Keratinocyte (primary cell): ENCODE data around the gene USH2A. TPM values are rescaled to one million over a fixed set of nuclear protein-coding genes. Genes with fewer than 3 reads are reported as not detected.

Source experiments
- DNase-seq: peaks from one replicate; pipeline ENCODE4 v3.0.0-alpha.2; 2011; ENCODE audit warnings: low read depth, missing footprints, low spot score
- FAIRE-seq: peaks from 2 replicates; lab custom pipeline; 2011; peaks lifted over from hg19 to GRCh38; lab: Jason Lieb, UNC
- H2AFZ ChIP-seq: 2 replicates; pipeline ENCODE4 v1.6.0; 2012; ENCODE audit warnings: low read length, control low read depth, inconsistent platforms; ENCODE audit not compliant: control insufficient read depth
- H3K27ac ChIP-seq: 2 replicates; pipeline ENCODE4 v1.5.1; 2011; ENCODE audit warnings: low read length; ENCODE audit not compliant: control insufficient read depth, insufficient read depth
- H3K27me3 ChIP-seq: 3 replicates; pipeline ENCODE4 v1.6.0; 2011; ENCODE audit warnings: low read length; ENCODE audit not compliant: control insufficient read depth, insufficient read depth; ENCODE audit errors: extremely low read depth
- H3K36me3 ChIP-seq, 2 experiments: 2 replicates in 1 of 2; 3 replicates in 1 of 2; pipeline ENCODE4 v1.5.1; 2011; ENCODE audit warnings: low read length in 2 of 2, mild to moderate bottlenecking in 1 of 2; ENCODE audit not compliant: control insufficient read depth in 2 of 2, insufficient read depth in 2 of 2; ENCODE audit errors: extremely low read depth in 1 of 2
- H3K4me1 ChIP-seq: 3 replicates; pipeline ENCODE4 v1.5.1; 2011; ENCODE audit warnings: low read length; ENCODE audit not compliant: control insufficient read depth, insufficient read depth; ENCODE audit errors: extremely low read depth
- H3K4me2 ChIP-seq: 3 replicates; pipeline ENCODE4 v1.6.0; 2011; ENCODE audit warnings: low read depth, low read length; ENCODE audit not compliant: control insufficient read depth, insufficient read depth; ENCODE audit errors: extremely low read depth
- H3K4me3 ChIP-seq, 3 experiments: fragments of 200-600 bp in 1 of 3; sonication (generic) in 1 of 3; 2 replicates in 2 of 3; 3 replicates in 1 of 3; pipeline ENCODE4 v1.5.1; 2011 to 2016; ENCODE audit warnings: low read length in 3 of 3, mild to moderate bottlenecking in 3 of 3, control low read depth in 2 of 3, inconsistent platforms in 1 of 3, low read depth in 1 of 3, mixed read lengths in 1 of 3, mixed run types in 1 of 3, moderate library complexity in 1 of 3; ENCODE audit not compliant: control insufficient read depth in 2 of 3, insufficient read depth in 2 of 3; ENCODE audit errors: extremely low read depth in 1 of 3
- H3K79me2 ChIP-seq: 2 replicates; pipeline ENCODE4 v1.6.0; 2012; ENCODE audit warnings: low read length; ENCODE audit not compliant: control insufficient read depth, insufficient read depth
- H3K9ac ChIP-seq: 3 replicates; pipeline ENCODE4 v1.6.0; 2011; ENCODE audit warnings: low read length; ENCODE audit not compliant: control insufficient read depth, insufficient read depth; ENCODE audit errors: extremely low read depth
- H3K9me1 ChIP-seq: 3 replicates; pipeline ENCODE4 v1.6.0; 2011; ENCODE audit warnings: low read length; ENCODE audit not compliant: control insufficient read depth, insufficient read depth; ENCODE audit errors: extremely low read depth
- H3K9me3 ChIP-seq: 2 replicates; pipeline ENCODE4 v1.5.1; 2012; ENCODE audit warnings: low read depth, low read length; ENCODE audit not compliant: control insufficient read depth
- H4K20me1 ChIP-seq: 3 replicates; pipeline ENCODE4 v1.6.0; 2011; ENCODE audit warnings: low read length; ENCODE audit not compliant: control insufficient read depth, insufficient read depth; ENCODE audit errors: extremely low read depth
- CTCF ChIP-seq, 3 experiments: IDR thresholded peaks in 1 of 3; conservative IDR thresholded peaks in 1 of 3; optimal IDR thresholded peaks in 1 of 3; 2 replicates in 2 of 3; 3 replicates in 1 of 3; pipeline versions ENCODE3 to v1.5.1; 2011; ENCODE audit warnings: low read length in 3 of 3, mild to moderate bottlenecking in 3 of 3, moderate library complexity in 2 of 3, control low read depth in 1 of 3, inconsistent platforms in 1 of 3; ENCODE audit not compliant: insufficient read depth in 2 of 3; ENCODE audit errors: extremely low read depth in 1 of 3
- EZH2 ChIP-seq: IDR thresholded peaks from one replicate; pipeline ENCODE4 v1.6.1; 2012; ENCODE audit warnings: inconsistent platforms, mild to moderate bottlenecking, low read length, moderate library complexity
- dilution Hi-C: fragments of 300-500 bp; cut with MboI; formaldehyde crosslinking; loops from one replicate; pipeline ENCODE4 v1.7.0; 2020; ENCODE audit warnings: low sequenced_read_pairs; ENCODE audit not compliant: extremely low pct_ligation_motif_present
- polyA plus RNA-seq, 5 experiments: library from polyadenylated mRNA; depleted of rRNA in 3 of 5; stranded (reverse) in 3 of 5; stranded (forward) in 1 of 5; unstranded in 1 of 5; fragments of >200 nt; gene quantifications; 1 replicate in 1 of 5; 2 replicates in 3 of 5; 3 replicates in 1 of 5; pipeline versions ENCODE4 v1.2.1 to v1.2.3, GENCODE V29; 2011 to 2012; ENCODE audit warnings: missing spikeins in 2 of 5, low read depth in 1 of 5, low replicate concordance in 1 of 5

USH2A gene
- polyA plus RNA-seq, 1 donor (not counting 4 experiments of a cell fraction or from before 2014, with no cell fraction given): not detected

- FAIRE-seq (no peak), DNase-seq (peak; percentile 32)
These were observed 713.0 kb downstream of the USH2A start for GRCh38 chr1:215710036-215710898.

GRCh38 chr1:215704089-215704860, 719.0 kb downstream of the USH2A start:
- no peak overlapping the region for H3K4me3 ChIP-seq
- no peaks in the 10 kb centered on the region for H3K9me1 ChIP-seq
- H3K79me2 ChIP-seq: no peaks in the 10 kb centered on the region
- no peak for FAIRE-seq
- no peaks in the 10 kb centered on the region for H3K9me3 ChIP-seq
- dilution Hi-C loops: no loop called here
- H2AFZ ChIP-seq: no peak overlapping the region
- H3K4me2 ChIP-seq: no peak overlapping the region
- H3K27me3 ChIP-seq: no peaks in the 10 kb centered on the region
- H3K27ac ChIP-seq: no peak overlapping the region
- no peaks in the 10 kb centered on the region for H3K4me1 ChIP-seq
- H3K9ac ChIP-seq: no peak overlapping the region
- TF ChIP-seq CTCF (optimal IDR thresholded peaks at IDR 0.05 in 1 of 3, IDR thresholded peaks at IDR 0.05 in 1 of 3, conservative IDR thresholded peaks at IDR 0.05 in 1 of 3; ENCODE audit: extremely low read depth in 1 of 3, insufficient read depth in 2 of 3, low read length in 3 of 3) (no peak), EZH2 (no peak)
- DNase-seq: no peak
- H3K36me3 ChIP-seq: no peaks in the 10 kb centered on the region
- no peaks in the 10 kb centered on the region for H4K20me1 ChIP-seq

More at GRCh38 chr1:215710036-215710898, 713.0 kb downstream of the USH2A start:
- H3K4me3 ChIP-seq: no peak overlapping the region
- H4K20me1 ChIP-seq: no peaks in the 10 kb centered on the region
- TF ChIP-seq EZH2: no peak
- TF ChIP-seq CTCF (optimal IDR thresholded peaks at IDR 0.05 in 1 of 3, IDR thresholded peaks at IDR 0.05 in 1 of 3, conservative IDR thresholded peaks at IDR 0.05 in 1 of 3; ENCODE audit: extremely low read depth in 1 of 3, insufficient read depth in 2 of 3, low read length in 3 of 3): peak; percentile 65 to 72 (median 71)
- H3K27me3 ChIP-seq: no peaks in the 10 kb centered on the region
- dilution Hi-C loops: no loop called here
- H3K36me3 ChIP-seq: no peaks in the 10 kb centered on the region
- H3K4me1 ChIP-seq: no peaks in the 10 kb centered on the region
- no peak overlapping the region for H2AFZ ChIP-seq
- H3K79me2 ChIP-seq: no peaks in the 10 kb centered on the region
- no peak overlapping the region for H3K9ac ChIP-seq
- no peaks in the 10 kb centered on the region for H3K9me3 ChIP-seq
- H3K4me2 ChIP-seq: no peak overlapping the region
- H3K9me1 ChIP-seq: no peaks in the 10 kb centered on the region
- H3K27ac ChIP-seq: no peak overlapping the region
